ENCODE measurements around the gene DISC1.

The DISC1 gene

DNA sequence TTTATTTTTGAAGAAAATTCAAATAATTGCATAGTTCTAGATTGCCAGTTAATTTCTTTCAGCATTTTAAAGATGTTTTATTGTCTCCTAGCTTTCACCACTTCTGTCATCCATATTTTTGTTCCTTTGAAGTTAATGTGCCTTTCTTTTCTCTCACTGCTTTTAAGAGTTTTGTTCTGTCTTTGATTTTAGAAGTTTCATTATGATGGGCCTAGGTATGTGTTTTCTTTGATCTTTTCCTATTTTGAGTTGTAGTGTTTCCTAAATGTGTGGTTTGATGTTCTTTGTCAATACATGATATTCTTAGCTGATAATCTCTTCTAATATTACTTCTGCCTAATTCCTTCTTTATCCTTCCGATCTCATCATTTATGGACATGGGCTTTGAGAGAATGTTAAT is 378.7 kb downstream of the DISC1 start:
- no peak for ATAC-seq
- TF ChIP-seq ESRRG (CRISPR knock-in tag; IDR thresholded peaks at IDR 0.05) (no peak), ISL1 (CRISPR knock-in tag; IDR thresholded peaks at IDR 0.05) (no peak), ZFP3 (CRISPR knock-in tag; IDR thresholded peaks at IDR 0.05) (no peak), ZFP30 (CRISPR knock-in tag; IDR thresholded peaks at IDR 0.05) (no peak), OSR1 (CRISPR knock-in tag; IDR thresholded peaks at IDR 0.05) (no peak)

DNA sequence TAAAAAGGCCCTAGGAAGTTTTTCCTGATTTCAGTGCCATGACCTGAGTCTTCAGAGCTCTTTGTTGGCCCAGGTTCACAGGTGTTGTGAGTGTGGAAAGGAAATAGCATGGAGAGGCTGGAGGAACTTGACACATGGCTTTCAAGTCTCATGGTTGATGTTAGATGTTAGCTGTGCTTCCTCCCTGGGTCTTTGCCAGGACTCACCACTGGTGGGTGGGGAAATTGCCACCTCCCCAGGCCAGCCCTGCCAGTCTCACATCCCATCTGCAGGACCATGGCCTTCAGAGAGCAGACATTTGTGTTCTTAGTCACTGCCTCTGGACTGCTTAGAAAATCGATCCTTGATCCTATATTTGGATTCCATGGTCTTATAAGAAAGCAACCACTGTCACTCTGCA is 383.2 kb downstream of the DISC1 start:
- TF ChIP-seq, protein P1, sequence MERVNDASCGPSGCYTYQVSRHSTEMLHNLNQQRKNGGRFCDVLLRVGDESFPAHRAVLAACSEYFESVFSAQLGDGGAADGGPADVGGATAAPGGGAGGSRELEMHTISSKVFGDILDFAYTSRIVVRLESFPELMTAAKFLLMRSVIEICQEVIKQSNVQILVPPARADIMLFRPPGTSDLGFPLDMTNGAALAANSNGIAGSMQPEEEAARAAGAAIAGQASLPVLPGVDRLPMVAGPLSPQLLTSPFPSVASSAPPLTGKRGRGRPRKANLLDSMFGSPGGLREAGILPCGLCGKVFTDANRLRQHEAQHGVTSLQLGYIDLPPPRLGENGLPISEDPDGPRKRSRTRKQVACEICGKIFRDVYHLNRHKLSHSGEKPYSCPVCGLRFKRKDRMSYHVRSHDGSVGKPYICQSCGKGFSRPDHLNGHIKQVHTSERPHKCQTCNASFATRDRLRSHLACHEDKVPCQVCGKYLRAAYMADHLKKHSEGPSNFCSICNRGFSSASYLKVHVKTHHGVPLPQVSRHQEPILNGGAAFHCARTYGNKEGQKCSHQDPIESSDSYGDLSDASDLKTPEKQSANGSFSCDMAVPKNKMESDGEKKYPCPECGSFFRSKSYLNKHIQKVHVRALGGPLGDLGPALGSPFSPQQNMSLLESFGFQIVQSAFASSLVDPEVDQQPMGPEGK (CRISPR knock-in tag; IDR thresholded peaks at IDR 0.05; ENCODE audit: borderline replicate concordance), result no peak
- TF ChIP-seq CSDC2 (CRISPR knock-in tag; IDR thresholded peaks at IDR 0.05) (no peak), ZNF565 (CRISPR knock-in tag; conservative IDR thresholded peaks at IDR 0.05; ENCODE audit: low read depth) (no peak), RARB (CRISPR knock-in tag; IDR thresholded peaks at IDR 0.05) (no peak), ZC3H10 (CRISPR knock-in tag; IDR thresholded peaks at IDR 0.05) (no peak), ARNTL (CRISPR knock-in tag; IDR thresholded peaks at IDR 0.05; ENCODE audit: borderline replicate concordance, low read depth) (no peak), ESRRG (CRISPR knock-in tag; IDR thresholded peaks at IDR 0.05) (no peak), OSR1 (CRISPR knock-in tag; IDR thresholded peaks at IDR 0.05) (no peak), ZFP30 (CRISPR knock-in tag; IDR thresholded peaks at IDR 0.05) (no peak), ZFP3 (CRISPR knock-in tag; IDR thresholded peaks at IDR 0.05) (no peak), BACH2 (CRISPR knock-in tag; IDR thresholded peaks at IDR 0.05; ENCODE audit: borderline replicate concordance) (no peak), PPARA (CRISPR knock-in tag; IDR thresholded peaks at IDR 0.05; ENCODE audit: borderline replicate concordance) (no peak), TCF4 (CRISPR knock-in tag; IDR thresholded peaks at IDR 0.05; ENCODE audit: borderline replicate concordance) (no peak), ISL1 (CRISPR knock-in tag; IDR thresholded peaks at IDR 0.05) (no peak), ZNF8 (CRISPR knock-in tag; IDR thresholded peaks at IDR 0.05) (no peak)
- TF ChIP-seq, protein P2, sequence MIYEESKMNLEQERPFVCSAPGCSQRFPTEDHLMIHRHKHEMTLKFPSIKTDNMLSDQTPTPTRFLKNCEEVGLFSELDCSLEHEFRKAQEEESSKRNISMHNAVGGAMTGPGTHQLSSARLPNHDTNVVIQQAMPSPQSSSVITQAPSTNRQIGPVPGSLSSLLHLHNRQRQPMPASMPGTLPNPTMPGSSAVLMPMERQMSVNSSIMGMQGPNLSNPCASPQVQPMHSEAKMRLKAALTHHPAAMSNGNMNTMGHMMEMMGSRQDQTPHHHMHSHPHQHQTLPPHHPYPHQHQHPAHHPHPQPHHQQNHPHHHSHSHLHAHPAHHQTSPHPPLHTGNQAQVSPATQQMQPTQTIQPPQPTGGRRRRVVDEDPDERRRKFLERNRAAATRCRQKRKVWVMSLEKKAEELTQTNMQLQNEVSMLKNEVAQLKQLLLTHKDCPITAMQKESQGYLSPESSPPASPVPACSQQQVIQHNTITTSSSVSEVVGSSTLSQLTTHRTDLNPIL (CRISPR knock-in tag; IDR thresholded peaks at IDR 0.05; ENCODE audit: low read depth), result no peak
- TF ChIP-seq, protein P3, sequence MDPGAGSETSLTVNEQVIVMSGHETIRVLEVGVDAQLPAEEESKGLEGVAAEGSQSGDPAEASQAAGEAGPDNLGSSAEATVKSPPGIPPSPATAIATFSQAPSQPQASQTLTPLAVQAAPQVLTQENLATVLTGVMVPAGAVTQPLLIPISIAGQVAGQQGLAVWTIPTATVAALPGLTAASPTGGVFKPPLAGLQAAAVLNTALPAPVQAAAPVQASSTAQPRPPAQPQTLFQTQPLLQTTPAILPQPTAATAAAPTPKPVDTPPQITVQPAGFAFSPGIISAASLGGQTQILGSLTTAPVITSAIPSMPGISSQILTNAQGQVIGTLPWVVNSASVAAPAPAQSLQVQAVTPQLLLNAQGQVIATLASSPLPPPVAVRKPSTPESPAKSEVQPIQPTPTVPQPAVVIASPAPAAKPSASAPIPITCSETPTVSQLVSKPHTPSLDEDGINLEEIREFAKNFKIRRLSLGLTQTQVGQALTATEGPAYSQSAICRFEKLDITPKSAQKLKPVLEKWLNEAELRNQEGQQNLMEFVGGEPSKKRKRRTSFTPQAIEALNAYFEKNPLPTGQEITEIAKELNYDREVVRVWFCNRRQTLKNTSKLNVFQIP (CRISPR knock-in tag; IDR thresholded peaks at IDR 0.05; ENCODE audit: borderline replicate concordance, low read depth), result no peak
- TF ChIP-seq, protein P4, sequence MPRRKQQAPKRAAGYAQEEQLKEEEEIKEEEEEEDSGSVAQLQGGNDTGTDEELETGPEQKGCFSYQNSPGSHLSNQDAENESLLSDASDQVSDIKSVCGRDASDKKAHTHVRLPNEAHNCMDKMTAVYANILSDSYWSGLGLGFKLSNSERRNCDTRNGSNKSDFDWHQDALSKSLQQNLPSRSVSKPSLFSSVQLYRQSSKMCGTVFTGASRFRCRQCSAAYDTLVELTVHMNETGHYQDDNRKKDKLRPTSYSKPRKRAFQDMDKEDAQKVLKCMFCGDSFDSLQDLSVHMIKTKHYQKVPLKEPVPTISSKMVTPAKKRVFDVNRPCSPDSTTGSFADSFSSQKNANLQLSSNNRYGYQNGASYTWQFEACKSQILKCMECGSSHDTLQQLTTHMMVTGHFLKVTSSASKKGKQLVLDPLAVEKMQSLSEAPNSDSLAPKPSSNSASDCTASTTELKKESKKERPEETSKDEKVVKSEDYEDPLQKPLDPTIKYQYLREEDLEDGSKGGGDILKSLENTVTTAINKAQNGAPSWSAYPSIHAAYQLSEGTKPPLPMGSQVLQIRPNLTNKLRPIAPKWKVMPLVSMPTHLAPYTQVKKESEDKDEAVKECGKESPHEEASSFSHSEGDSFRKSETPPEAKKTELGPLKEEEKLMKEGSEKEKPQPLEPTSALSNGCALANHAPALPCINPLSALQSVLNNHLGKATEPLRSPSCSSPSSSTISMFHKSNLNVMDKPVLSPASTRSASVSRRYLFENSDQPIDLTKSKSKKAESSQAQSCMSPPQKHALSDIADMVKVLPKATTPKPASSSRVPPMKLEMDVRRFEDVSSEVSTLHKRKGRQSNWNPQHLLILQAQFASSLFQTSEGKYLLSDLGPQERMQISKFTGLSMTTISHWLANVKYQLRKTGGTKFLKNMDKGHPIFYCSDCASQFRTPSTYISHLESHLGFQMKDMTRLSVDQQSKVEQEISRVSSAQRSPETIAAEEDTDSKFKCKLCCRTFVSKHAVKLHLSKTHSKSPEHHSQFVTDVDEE (CRISPR knock-in tag; IDR thresholded peaks at IDR 0.05), result no peak
- ATAC-seq, result no peak

DNA sequence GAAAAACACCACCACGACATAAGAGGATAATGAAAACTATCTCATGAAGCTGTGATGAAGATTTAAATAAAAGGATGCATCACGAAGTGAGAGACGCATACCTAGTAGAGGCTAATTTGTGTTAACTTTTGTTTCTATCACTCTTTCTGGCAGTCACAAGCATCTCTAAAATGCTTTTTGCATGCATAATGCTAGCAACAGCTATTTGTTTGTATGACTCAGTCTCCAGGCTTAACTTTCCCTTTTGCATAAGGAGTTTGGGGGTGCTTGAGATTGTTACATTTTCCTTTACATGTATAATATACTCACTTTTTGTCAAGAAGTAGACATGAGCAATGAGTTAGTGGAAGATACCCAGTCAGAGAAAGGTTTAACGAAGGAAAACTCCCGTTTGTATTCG is 385.4 kb downstream of the DISC1 start:
- ATAC-seq, result no peak
- TF ChIP-seq, protein P3 (CRISPR knock-in tag; IDR thresholded peaks at IDR 0.05; ENCODE audit: borderline replicate concordance, low read depth), result no peak
- TF ChIP-seq, protein P5, sequence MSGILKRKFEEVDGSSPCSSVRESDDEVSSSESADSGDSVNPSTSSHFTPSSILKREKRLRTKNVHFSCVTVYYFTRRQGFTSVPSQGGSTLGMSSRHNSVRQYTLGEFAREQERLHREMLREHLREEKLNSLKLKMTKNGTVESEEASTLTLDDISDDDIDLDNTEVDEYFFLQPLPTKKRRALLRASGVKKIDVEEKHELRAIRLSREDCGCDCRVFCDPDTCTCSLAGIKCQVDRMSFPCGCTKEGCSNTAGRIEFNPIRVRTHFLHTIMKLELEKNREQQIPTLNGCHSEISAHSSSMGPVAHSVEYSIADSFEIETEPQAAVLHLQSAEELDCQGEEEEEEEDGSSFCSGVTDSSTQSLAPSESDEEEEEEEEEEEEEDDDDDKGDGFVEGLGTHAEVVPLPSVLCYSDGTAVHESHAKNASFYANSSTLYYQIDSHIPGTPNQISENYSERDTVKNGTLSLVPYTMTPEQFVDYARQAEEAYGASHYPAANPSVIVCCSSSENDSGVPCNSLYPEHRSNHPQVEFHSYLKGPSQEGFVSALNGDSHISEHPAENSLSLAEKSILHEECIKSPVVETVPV (CRISPR knock-in tag; IDR thresholded peaks at IDR 0.05), result no peak
- TF ChIP-seq ZC3H10 (CRISPR knock-in tag; IDR thresholded peaks at IDR 0.05) (no peak), ZFP30 (CRISPR knock-in tag; IDR thresholded peaks at IDR 0.05) (no peak), CSDC2 (CRISPR knock-in tag; IDR thresholded peaks at IDR 0.05) (no peak), BACH2 (CRISPR knock-in tag; IDR thresholded peaks at IDR 0.05; ENCODE audit: borderline replicate concordance) (no peak), ZNF70 (CRISPR knock-in tag; IDR thresholded peaks at IDR 0.05) (no peak), OSR1 (CRISPR knock-in tag; IDR thresholded peaks at IDR 0.05) (no peak), ZFP3 (CRISPR knock-in tag; IDR thresholded peaks at IDR 0.05) (no peak), TCF4 (CRISPR knock-in tag; IDR thresholded peaks at IDR 0.05; ENCODE audit: borderline replicate concordance) (no peak), ARNTL (CRISPR knock-in tag; IDR thresholded peaks at IDR 0.05; ENCODE audit: borderline replicate concordance, low read depth) (no peak), PPARA (CRISPR knock-in tag; IDR thresholded peaks at IDR 0.05; ENCODE audit: borderline replicate concordance) (no peak), ZNF565 (CRISPR knock-in tag; conservative IDR thresholded peaks at IDR 0.05; ENCODE audit: low read depth) (no peak)
- TF ChIP-seq, protein P4 (CRISPR knock-in tag; IDR thresholded peaks at IDR 0.05), result no peak
- TF ChIP-seq, protein P1 (CRISPR knock-in tag; IDR thresholded peaks at IDR 0.05; ENCODE audit: borderline replicate concordance), result no peak
